OCI-LY3 (cell line): ENCODE results near the gene NUP98.

ENCODE experiments used
- H2AFZ ChIP-seq: fragments of 200-600, 300-600 bp; shearing (Covaris generic); 2 replicates; pipeline ENCODE4 v1.6.0; 2014; ENCODE audit warnings: antibody characterized with exemption, low read depth, low read length
- H3K27ac ChIP-seq: fragments of 200-600, 300-600 bp; sonication (generic); 2 replicates; pipeline ENCODE4 v1.5.1; 2014; ENCODE audit warnings: mild to moderate bottlenecking, low read length, moderate library complexity, mixed read lengths
- H3K27me3 ChIP-seq: fragments of 200-600, 300-600 bp; sonication (generic); 2 replicates; pipeline ENCODE4 v1.6.1; 2014; ENCODE audit warnings: low read depth, low read length, mixed read lengths
- H3K36me3 ChIP-seq: fragments of 200-600, 300-600 bp; sonication (generic); replicated peaks from 2 replicates; pipeline ENCODE3; 2014; ENCODE audit warnings: low read depth, low read length, mixed read lengths
- H3K4me1 ChIP-seq: fragments of 300-600, 200-600 bp; sonication (generic); 2 replicates; pipeline ENCODE4 v1.6.1; 2014; ENCODE audit warnings: low read length, mixed read lengths
- H3K4me2 ChIP-seq: fragments of 200-600, 300-600 bp; sonication (generic); 2 replicates; pipeline ENCODE4 v1.6.1; 2014; ENCODE audit warnings: low read length, mixed read lengths
- H3K4me3 ChIP-seq: fragments of 300-600, 200-600 bp; sonication (generic); 2 replicates; pipeline ENCODE4 v1.5.1; 2014; ENCODE audit warnings: antibody characterized with exemption, mild to moderate bottlenecking, low read length, moderate library complexity
- H3K79me2 ChIP-seq: fragments of 300-600, 200-600 bp; shearing (Covaris generic); 2 replicates; pipeline ENCODE4 v1.6.1; 2014; ENCODE audit warnings: mild to moderate bottlenecking, low read length, mixed read lengths
- H3K9ac ChIP-seq: fragments of 300-600, 200-600 bp; shearing (Covaris generic); 2 replicates; pipeline ENCODE4 v1.6.0; 2014; ENCODE audit warnings: mild to moderate bottlenecking, low read length, moderate library complexity
- H3K9me3 ChIP-seq: fragments of 200-600, 300-600 bp; shearing (Covaris generic); 2 replicates; pipeline ENCODE4 v1.6.1; 2014; ENCODE audit warnings: low read length, mixed read lengths; ENCODE audit not compliant: insufficient read depth
- H4K20me1 ChIP-seq: fragments of 200-600, 300-600 bp; sonication (generic); 2 replicates; pipeline ENCODE4 v1.6.1; 2016; ENCODE audit warnings: low read length, mixed read lengths; ENCODE audit not compliant: insufficient read depth
- EZH2phosphoT487 ChIP-seq: fragments of 200-600 bp; shearing (Covaris generic); IDR thresholded peaks from 2 replicates; pipeline ENCODE4 v1.6.1; 2018; ENCODE audit warnings: antibody characterized with exemption, mixed run types, low read depth
- TF ChIP-seq, protein P1 (sequence below): fragments of 200-600, 300-600 bp; sonication (generic); IDR thresholded peaks from 2 replicates; pipeline ENCODE4 v1.5.1; 2014; ENCODE audit warnings: antibody characterized with exemption, low read length, low read depth

The NUP98 gene

DNA sequence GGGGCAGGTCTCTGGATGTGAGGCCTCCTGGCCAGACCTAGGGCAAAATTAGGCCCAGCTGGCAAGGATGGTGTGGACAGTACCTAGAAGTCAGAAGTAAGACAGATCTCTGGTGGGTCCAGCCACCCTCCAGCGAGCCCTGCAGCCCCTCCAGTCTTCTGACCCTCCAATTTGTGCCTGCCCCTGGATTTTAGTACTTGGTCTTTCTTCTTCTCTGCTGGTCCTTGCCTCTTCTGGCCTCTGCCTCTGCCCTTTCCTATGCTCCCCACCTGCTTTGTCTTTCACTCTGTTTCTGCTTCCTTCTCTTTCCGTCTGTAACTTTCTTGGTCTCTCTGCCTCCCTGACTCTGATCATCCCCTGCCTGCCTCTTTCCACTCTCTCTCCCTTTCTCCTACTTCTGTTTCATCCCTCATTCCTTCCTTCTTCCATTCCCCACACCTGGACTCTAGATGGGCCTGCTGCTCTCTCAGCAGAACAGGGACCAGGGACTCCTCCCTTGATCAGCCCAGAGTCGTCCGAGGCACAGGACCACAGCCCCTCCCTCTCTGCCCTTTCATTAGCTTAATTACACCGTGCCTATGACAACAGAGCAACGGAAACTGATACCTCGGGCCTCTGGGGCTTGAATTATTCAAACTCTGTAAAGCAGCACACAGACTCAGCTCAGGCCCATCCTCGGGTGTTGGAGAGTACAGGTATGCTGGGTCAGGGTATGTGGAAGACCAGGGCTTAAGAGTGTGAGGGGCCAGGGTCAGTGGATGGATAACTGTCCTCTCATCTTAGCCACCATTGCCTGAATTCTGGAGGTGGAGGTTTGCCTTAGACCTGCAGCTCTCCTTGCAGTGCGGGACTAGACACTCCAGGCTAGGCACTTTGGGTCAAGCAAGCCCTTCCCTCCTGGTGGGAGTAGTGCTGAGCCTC, 125.8 kb downstream of the NUP98 start, which contains the start of gene CHRNA10:
Gene CHRNA10 (minus strand): TSS at position 51 of the 921 bp plus-strand sequence. CDS start 72 bp downstream, outside the sequence.
- Histone ChIP-seq H3K9ac (no peak within 1 kb of the TSS), H3K27me3 (no peaks in the 10 kb centered on the region), H3K27ac (peak within 1 kb of the TSS; percentile 27; the same call in 1 of the 2 replicates), H3K4me2 (no peak within 1 kb of the TSS; the same call in 1 of the 2 replicates), H2AFZ (no peak within 1 kb of the TSS), H3K4me3 (no peak within 1 kb of the TSS), H3K36me3 (peaks cover 40% of the 10 kb centered on the region), H3K79me2 (no peaks in the 10 kb centered on the region), H3K9me3 (no peaks in the 10 kb centered on the region), H4K20me1 (no peaks in the 10 kb centered on the region), H3K4me1 (peaks cover 6% of the 10 kb centered on the region; the same call in 1 of the 2 replicates)
- TF ChIP-seq, protein P1, sequence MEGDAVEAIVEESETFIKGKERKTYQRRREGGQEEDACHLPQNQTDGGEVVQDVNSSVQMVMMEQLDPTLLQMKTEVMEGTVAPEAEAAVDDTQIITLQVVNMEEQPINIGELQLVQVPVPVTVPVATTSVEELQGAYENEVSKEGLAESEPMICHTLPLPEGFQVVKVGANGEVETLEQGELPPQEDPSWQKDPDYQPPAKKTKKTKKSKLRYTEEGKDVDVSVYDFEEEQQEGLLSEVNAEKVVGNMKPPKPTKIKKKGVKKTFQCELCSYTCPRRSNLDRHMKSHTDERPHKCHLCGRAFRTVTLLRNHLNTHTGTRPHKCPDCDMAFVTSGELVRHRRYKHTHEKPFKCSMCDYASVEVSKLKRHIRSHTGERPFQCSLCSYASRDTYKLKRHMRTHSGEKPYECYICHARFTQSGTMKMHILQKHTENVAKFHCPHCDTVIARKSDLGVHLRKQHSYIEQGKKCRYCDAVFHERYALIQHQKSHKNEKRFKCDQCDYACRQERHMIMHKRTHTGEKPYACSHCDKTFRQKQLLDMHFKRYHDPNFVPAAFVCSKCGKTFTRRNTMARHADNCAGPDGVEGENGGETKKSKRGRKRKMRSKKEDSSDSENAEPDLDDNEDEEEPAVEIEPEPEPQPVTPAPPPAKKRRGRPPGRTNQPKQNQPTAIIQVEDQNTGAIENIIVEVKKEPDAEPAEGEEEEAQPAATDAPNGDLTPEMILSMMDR: no peak

DNA sequence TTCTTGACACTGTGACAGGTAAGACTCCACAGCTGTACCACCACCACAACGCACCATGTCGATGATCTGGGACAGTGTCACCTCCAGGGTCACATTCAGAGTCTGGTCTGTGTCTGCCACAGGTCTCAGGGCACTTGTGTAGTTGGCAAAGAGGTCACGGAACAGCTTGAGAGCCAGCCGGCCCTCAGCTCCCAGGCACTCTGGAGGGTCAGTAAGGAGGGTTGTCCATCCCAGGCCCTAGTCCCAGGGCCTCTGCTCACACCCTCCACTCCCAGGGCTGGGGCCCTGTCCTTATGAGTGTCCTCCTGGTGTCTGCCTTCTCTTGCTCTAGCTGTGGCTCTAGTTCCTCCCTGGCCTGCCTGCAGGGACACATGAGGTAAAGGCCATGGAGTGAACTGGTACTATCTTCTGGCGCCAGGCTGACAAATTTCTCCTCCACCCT, 127.6 kb downstream of the NUP98 start:
- no peaks in the 10 kb centered on the region for H3K9me3 ChIP-seq
- no peak overlapping the region for H3K9ac ChIP-seq
- H3K4me2 ChIP-seq: no peak overlapping the region
- no peak overlapping the region for H3K4me3 ChIP-seq
- no peaks in the 10 kb centered on the region for H3K79me2 ChIP-seq
- no peak overlapping the region for H3K27ac ChIP-seq
- no peaks in the 10 kb centered on the region for H3K27me3 ChIP-seq
- H3K4me1 ChIP-seq: peaks cover 6% of the 10 kb centered on the region; the same call in 1 of the 2 replicates
- peaks cover 23% of the 10 kb centered on the region for H3K36me3 ChIP-seq
- no peaks in the 10 kb centered on the region for H4K20me1 ChIP-seq
- TF ChIP-seq, protein P1: no peak
- TF ChIP-seq EZH2phosphoT487: no peak
- H2AFZ ChIP-seq: no peak overlapping the region

DNA sequence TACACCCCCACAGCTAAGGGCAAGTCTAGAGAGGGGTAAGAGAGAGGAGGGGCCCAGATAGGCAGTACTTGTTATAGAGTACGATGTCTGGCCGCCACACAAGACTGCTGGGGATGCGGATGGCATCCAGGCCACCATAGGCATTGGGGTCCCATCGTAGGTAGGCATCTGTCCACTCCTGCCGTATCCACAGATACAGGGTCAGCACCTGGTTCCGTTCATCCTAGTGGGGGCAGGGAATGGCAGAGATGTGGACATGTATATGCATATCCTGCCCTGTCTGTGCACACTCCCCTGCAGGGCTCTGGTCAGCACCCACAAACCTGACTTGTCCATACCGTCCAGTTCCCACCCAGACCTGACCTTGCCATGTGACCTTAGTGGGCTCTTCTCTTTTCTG, 128.2 kb downstream of the NUP98 start:
- Histone ChIP-seq H3K4me1 (peaks cover 6% of the 10 kb centered on the region; the same call in 1 of the 2 replicates), H3K36me3 (peaks cover 22% of the 10 kb centered on the region), H3K9ac (no peak overlapping the region), H3K4me2 (no peak overlapping the region), H3K9me3 (no peaks in the 10 kb centered on the region), H4K20me1 (no peaks in the 10 kb centered on the region), H3K4me3 (no peak overlapping the region), H2AFZ (no peak overlapping the region), H3K27me3 (no peaks in the 10 kb centered on the region), H3K79me2 (no peaks in the 10 kb centered on the region), H3K27ac (no peak overlapping the region)
- TF ChIP-seq, protein P1: no peak
- no peak for TF ChIP-seq EZH2phosphoT487
